H9 (cell line): ENCODE results near the gene CMTM7. TPM values are rescaled to one million over a fixed set of nuclear protein-coding genes. Genes with fewer than 3 reads are reported as not detected.
A peak's percentile ranks its signal among the peaks of the same experiment; 100 is the strongest.

Source experiments
- DNase-seq: peaks from one replicate; pipeline ENCODE4 v3.0.0-alpha.2; 2017
- H2AFZ ChIP-seq: one replicate; pipeline ENCODE4 v1.6.1; 2013; ENCODE audit warnings: mild to moderate bottlenecking, low read length, control low read depth, moderate library complexity
- H2AK5ac ChIP-seq: 2 replicates; pipeline ENCODE4 v1.6.1; 2013; ENCODE audit warnings: low read length, control low read depth, mixed read lengths; ENCODE audit not compliant: insufficient read length
- H2BK120ac ChIP-seq: one replicate; pipeline ENCODE4 v1.6.1; 2013; ENCODE audit warnings: low read depth, mild to moderate bottlenecking, low read length, control low read depth, inconsistent platforms; ENCODE audit not compliant: poor library complexity, severe bottlenecking
- H2BK12ac ChIP-seq: 2 replicates; pipeline ENCODE4 v1.6.1; 2013; ENCODE audit warnings: low read length, control low read depth, mixed read lengths, low read depth; ENCODE audit not compliant: insufficient read length
- H2BK15ac ChIP-seq: 2 replicates; pipeline ENCODE4 v1.6.1; 2013; ENCODE audit warnings: low read depth, low read length, control low read depth
- H2BK20ac ChIP-seq: one replicate; pipeline ENCODE4 v1.6.1; 2013; ENCODE audit warnings: low read depth, mild to moderate bottlenecking, low read length, control low read depth, inconsistent platforms; ENCODE audit not compliant: poor library complexity, severe bottlenecking
- H2BK5ac ChIP-seq: 2 replicates; pipeline ENCODE4 v1.6.1; 2013; ENCODE audit warnings: low read length, control low read depth, mixed read lengths; ENCODE audit not compliant: insufficient read length
- H3K14ac ChIP-seq: 2 replicates; pipeline ENCODE4 v1.6.1; 2013; ENCODE audit warnings: low read length, control low read depth; ENCODE audit not compliant: insufficient read depth
- H3K18ac ChIP-seq: 2 replicates; pipeline ENCODE4 v1.6.1; 2013; ENCODE audit warnings: low read depth, mild to moderate bottlenecking, mixed read lengths, low read length, control low read depth; ENCODE audit not compliant: insufficient read length
- H3K23ac ChIP-seq: 2 replicates; pipeline ENCODE4 v1.6.1; 2013; ENCODE audit warnings: low read length, control low read depth, mixed read lengths, low read depth; ENCODE audit not compliant: insufficient read length
- H3K23me2 ChIP-seq: 2 replicates; pipeline ENCODE4 v1.6.1; 2013; ENCODE audit warnings: low read depth, mild to moderate bottlenecking, mixed read lengths, low read length, control low read depth; ENCODE audit not compliant: insufficient read length, poor library complexity, severe bottlenecking
- H3K27ac ChIP-seq: 2 replicates; pipeline ENCODE4 v1.5.1; 2013; ENCODE audit warnings: low read length, control low read depth, mixed read lengths, low read depth; ENCODE audit not compliant: insufficient read length
- H3K27me3 ChIP-seq: 2 replicates; pipeline ENCODE4 v1.6.1; 2013; ENCODE audit warnings: low read length, control low read depth, inconsistent platforms; ENCODE audit not compliant: insufficient read depth
- H3K4ac ChIP-seq: 2 replicates; pipeline ENCODE4 v1.6.1; 2013; ENCODE audit warnings: low read depth, mild to moderate bottlenecking, control low read depth, inconsistent platforms, low read length, moderate library complexity
- H3K4me1 ChIP-seq: 2 replicates; pipeline ENCODE4 v1.6.1; 2013; ENCODE audit warnings: low read length, control low read depth, inconsistent platforms; ENCODE audit not compliant: insufficient read depth
- H3K4me2 ChIP-seq: 2 replicates; pipeline ENCODE4 v1.6.1; 2013; ENCODE audit warnings: low read length, control low read depth, mixed read lengths; ENCODE audit not compliant: insufficient read length, insufficient read depth
- H3K56ac ChIP-seq: 2 replicates; pipeline ENCODE4 v1.6.1; 2013; ENCODE audit warnings: low read depth, mild to moderate bottlenecking, mixed read lengths, low read length, control low read depth; ENCODE audit not compliant: insufficient read length
- H3K79me1 ChIP-seq: 2 replicates; pipeline ENCODE4 v1.6.1; 2013; ENCODE audit warnings: low read depth, mild to moderate bottlenecking, moderate library complexity, low read length, control low read depth, inconsistent platforms; ENCODE audit not compliant: insufficient read depth, poor library complexity, severe bottlenecking
- H3K79me2 ChIP-seq: 2 replicates; pipeline ENCODE4 v1.6.1; 2013; ENCODE audit warnings: low read length, control low read depth, inconsistent platforms; ENCODE audit not compliant: insufficient read depth
- H3K9ac ChIP-seq: 2 replicates; pipeline ENCODE4 v1.6.1; 2013; ENCODE audit warnings: low read length, control low read depth, mixed read lengths; ENCODE audit not compliant: insufficient read length; ENCODE audit errors: extremely low read depth
- H3K9me3 ChIP-seq: one replicate; pipeline ENCODE4 v1.6.1; 2013; ENCODE audit warnings: low read depth, low read length, inconsistent platforms; ENCODE audit not compliant: control insufficient read depth
- H3T11ph ChIP-seq: one replicate; pipeline ENCODE4 v1.6.1; 2013; ENCODE audit warnings: mild to moderate bottlenecking, low read length, control low read depth, inconsistent platforms
- H4K20me1 ChIP-seq: one replicate; pipeline ENCODE4 v1.6.1; 2013; ENCODE audit not compliant: control insufficient read depth, insufficient read length, insufficient read depth
- H4K5ac ChIP-seq: 2 replicates; pipeline ENCODE4 v1.6.1; 2013; ENCODE audit warnings: low read depth, mild to moderate bottlenecking, mixed read lengths, low read length, control low read depth; ENCODE audit not compliant: insufficient read length
- H4K8ac ChIP-seq: replicated peaks from 2 replicates; pipeline ENCODE4 v1.6.1; 2013; ENCODE audit warnings: low read length, control low read depth, mixed read lengths, low read depth; ENCODE audit not compliant: insufficient read length
- H4K91ac ChIP-seq: 2 replicates; pipeline ENCODE4 v1.6.1; 2013; ENCODE audit warnings: low read depth, mild to moderate bottlenecking, moderate library complexity, mixed read lengths, low read length, control low read depth; ENCODE audit not compliant: insufficient read length
- H3K27ac Mint-ChIP-seq, 3 experiments: 2 replicates in 2 of 3; 3 replicates in 1 of 3; pipeline ENCODE4 v1.8.0; 2020 to 2021; ENCODE audit warnings: mixed read lengths in 3 of 3, mild to moderate bottlenecking in 1 of 3, moderate library complexity in 1 of 3
- H3K27me3 Mint-ChIP-seq: 2 replicates; pipeline ENCODE4 v1.8.0; 2021; ENCODE audit warnings: low read depth, mild to moderate bottlenecking, moderate library complexity, mixed read lengths
- H3K36me3 Mint-ChIP-seq, 3 experiments: 2 replicates in 2 of 3; 3 replicates in 1 of 3; pipeline ENCODE4 v1.8.0; 2020 to 2021; ENCODE audit warnings: low read depth in 3 of 3, mixed read lengths in 3 of 3; ENCODE audit not compliant: insufficient read depth in 1 of 3
- H3K4me1 Mint-ChIP-seq, 2 experiments: 2 replicates each; pipeline ENCODE4 v1.8.0; 2020; ENCODE audit warnings: mixed read lengths in 2 of 2
- H3K4me3 Mint-ChIP-seq, 2 experiments: 2 replicates in 1 of 2; 3 replicates in 1 of 2; pipeline ENCODE4 v1.8.0; 2020 to 2021; ENCODE audit warnings: mild to moderate bottlenecking in 2 of 2, mixed read lengths in 2 of 2, moderate library complexity in 1 of 2
- H3K9me3 Mint-ChIP-seq, 2 experiments: 2 replicates in 1 of 2; 3 replicates in 1 of 2; pipeline ENCODE4 v1.8.0; 2020; ENCODE audit warnings: mild to moderate bottlenecking in 2 of 2, mixed read lengths in 2 of 2, moderate library complexity in 1 of 2
- WGBS: extraction: QIAGEN DNeasy Blood & Tissue Kit; methylation state at CpG from one replicate; pipeline ENCODE4 v1.1.7; 2013; ENCODE audit warnings: missing lambda C conversion rate, low lambda C conversion rate, mixed read lengths; ENCODE audit not compliant: insufficient read length; ENCODE audit errors: extremely low coverage; 5-methylcytosine and 5-hydroxymethylcytosine counted together
- total RNA-seq: library from RNA; stranded (reverse); gene quantifications from 2 replicates; pipeline ENCODE4 v1.2.1, GENCODE V29; 2021
- TF ChIP-seq, protein P1 (sequence below): fragments of 200-600 bp; sonication (generic); conservative IDR thresholded peaks from 3 replicates; pipeline ENCODE4 v1.8.0; 2021; ENCODE audit warnings: antibody characterized with exemption, mild to moderate bottlenecking

Gene CMTM7
- total RNA-seq, 1 experiment from 2014 or later: 23.9 TPM

DNA sequence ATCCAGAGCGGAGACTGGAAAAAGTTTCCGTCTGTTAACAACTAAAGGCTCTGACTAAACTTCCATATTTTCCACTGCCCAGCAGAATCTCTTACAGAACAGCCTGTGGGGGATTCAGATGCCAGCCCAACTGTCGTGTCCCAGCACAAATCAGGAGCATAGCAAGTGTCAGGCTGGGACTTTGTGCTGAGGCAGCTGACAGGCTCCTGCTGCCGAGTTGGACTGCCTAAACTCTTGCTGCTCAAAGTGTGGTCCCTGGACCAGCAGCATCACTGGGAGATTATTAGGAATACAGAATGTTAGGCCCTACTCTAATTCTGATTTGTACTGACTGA, 31.2 kb upstream of the CMTM7 start:
- Histone ChIP-seq H3K79me2 (no peaks in the 10 kb centered on the region), H3K4me1 (no peaks in the 10 kb centered on the region; the same call in 1 of the 2 replicates), H3K27ac (no peak overlapping the region), H3K9ac (no peak overlapping the region), H3K9me3 (no peaks in the 10 kb centered on the region), H4K8ac (no peak overlapping the region), H3K14ac (no peak overlapping the region), H3K27me3 (no peaks in the 10 kb centered on the region), H2BK5ac (no peak overlapping the region), H2BK15ac (no peak overlapping the region), H3T11ph (no peak overlapping the region), H3K56ac (no peak overlapping the region), H3K4me2 (no peak overlapping the region), H2AK5ac (no peak overlapping the region), H3K23ac (no peak overlapping the region), H2AFZ (no peak overlapping the region), H3K23me2 (no peaks in the 10 kb centered on the region), H2BK20ac (no peak overlapping the region), H2BK12ac (no peak overlapping the region), H3K4ac (no peak overlapping the region), H3K18ac (no peak overlapping the region), H2BK120ac (no peak overlapping the region), H4K5ac (no peak overlapping the region), H3K79me1 (no peaks in the 10 kb centered on the region), H4K91ac (no peak overlapping the region), H4K20me1 (no peaks in the 10 kb centered on the region)
- H3K27ac Mint-ChIP-seq: peak overlapping the region in 2 of 3 experiments; percentile 65 to 86; a peak in 1 of 7 replicates
- TF ChIP-seq, protein P1, sequence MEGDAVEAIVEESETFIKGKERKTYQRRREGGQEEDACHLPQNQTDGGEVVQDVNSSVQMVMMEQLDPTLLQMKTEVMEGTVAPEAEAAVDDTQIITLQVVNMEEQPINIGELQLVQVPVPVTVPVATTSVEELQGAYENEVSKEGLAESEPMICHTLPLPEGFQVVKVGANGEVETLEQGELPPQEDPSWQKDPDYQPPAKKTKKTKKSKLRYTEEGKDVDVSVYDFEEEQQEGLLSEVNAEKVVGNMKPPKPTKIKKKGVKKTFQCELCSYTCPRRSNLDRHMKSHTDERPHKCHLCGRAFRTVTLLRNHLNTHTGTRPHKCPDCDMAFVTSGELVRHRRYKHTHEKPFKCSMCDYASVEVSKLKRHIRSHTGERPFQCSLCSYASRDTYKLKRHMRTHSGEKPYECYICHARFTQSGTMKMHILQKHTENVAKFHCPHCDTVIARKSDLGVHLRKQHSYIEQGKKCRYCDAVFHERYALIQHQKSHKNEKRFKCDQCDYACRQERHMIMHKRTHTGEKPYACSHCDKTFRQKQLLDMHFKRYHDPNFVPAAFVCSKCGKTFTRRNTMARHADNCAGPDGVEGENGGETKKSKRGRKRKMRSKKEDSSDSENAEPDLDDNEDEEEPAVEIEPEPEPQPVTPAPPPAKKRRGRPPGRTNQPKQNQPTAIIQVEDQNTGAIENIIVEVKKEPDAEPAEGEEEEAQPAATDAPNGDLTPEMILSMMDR: no peak
- no peak overlapping the region for H3K4me3 Mint-ChIP-seq
- no peak for DNase-seq
- H3K4me1 Mint-ChIP-seq: peaks cover 17 to 20% of the 10 kb centered on the region in 2 experiments
- no CpG with 5 or more reads among the region's 4 CpGs for WGBS
- no peaks in the 10 kb centered on the region for H3K27me3 Mint-ChIP-seq
- H3K9me3 Mint-ChIP-seq: no peaks in the 10 kb centered on the region
- peaks cover 0 to 9% (median 3%) of the 10 kb centered on the region in 3 experiments; a peak in 3 of 7 replicates for H3K36me3 Mint-ChIP-seq
